T-helper 1 cell (primary cell): ENCODE measurements around the gene HIBCH.
"Not testable (repeated sequence)": the region's sequence is repeated elsewhere in the genome, so short reads cannot be mapped to it uniquely, and the experiment has no call there.

Source experiments
- DNase-seq, 5 donors: peaks; one replicate each; pipeline ENCODE4 v3.0.0-alpha.2; 2012 to 2020
- total RNA-seq, 4 donors: gene quantifications; one replicate each; lab custom pipeline; 2026; lab: John Stamatoyannopoulos, UW

The HIBCH gene
- total RNA-seq: 8.3 to 17.7 (median 13.8) reads per million in 4 donors

- peak; percentile 73 to 90 (median 77) for DNase-seq
Observed at GRCh38 chr2:190319555-190320498, at the start of gene HIBCH. Gene HIBCH (minus strand): TSS chr2:190319826. CDS start chr2:190319750, 76 bp downstream.

GRCh38 chr2:190367091-190367490 lies 47.5 kb upstream of the HIBCH start:
- DNase-seq: no peak

GRCh38 chr2:190366248-190366753 lies 46.7 kb upstream of the HIBCH start:
- DNase-seq: no peak

GRCh38 chr2:190365499-190366204 lies 46.0 kb upstream of the HIBCH start:
- DNase-seq: no peak

GRCh38 chr2:190362894-190363293 lies 43.3 kb upstream of the HIBCH start:
- no peak for DNase-seq

- DNase-seq: no peak
Observed at GRCh38 chr2:190361572-190361971, 41.9 kb upstream of the HIBCH start.

- no peak for DNase-seq
Observed at GRCh38 chr2:190360965-190361364, 41.3 kb upstream of the HIBCH start.

- no peak for DNase-seq
Observed at GRCh38 chr2:190360561-190360960, 40.9 kb upstream of the HIBCH start.

- not testable (repeated sequence) for DNase-seq
Observed at GRCh38 chr2:190358655-190359448, 39.2 kb upstream of the HIBCH start.

- DNase-seq: no peak
Observed at GRCh38 chr2:190357600-190357999, 38.0 kb upstream of the HIBCH start.

GRCh38 chr2:190355968-190356644 lies 36.5 kb upstream of the HIBCH start:
- no peak for DNase-seq

GRCh38 chr2:190354003-190354690 lies 34.5 kb upstream of the HIBCH start:
- DNase-seq: no peak

- DNase-seq: no peak
Observed at GRCh38 chr2:190353537-190353899, 33.9 kb upstream of the HIBCH start.

- no peak for DNase-seq
Observed at GRCh38 chr2:190352668-190353536, 33.3 kb upstream of the HIBCH start.

GRCh38 chr2:190351955-190352354 lies 32.3 kb upstream of the HIBCH start:
- DNase-seq: no peak

GRCh38 chr2:190350371-190350770 lies 30.7 kb upstream of the HIBCH start:
- DNase-seq: no peak

GRCh38 chr2:190344276-190344827 lies 24.7 kb upstream of the HIBCH start:
- DNase-seq: peak in 1 of 5 donors; percentile 38

GRCh38 chr2:190343536-190344275 lies 24.1 kb upstream of the HIBCH start, which contains the start of gene INPP1:
Gene INPP1 (plus strand): TSS chr2:190343589. CDS start chr2:190360103, 16,514 bp downstream.
- DNase-seq: peak; percentile 10 to 51 (median 20)

GRCh38 chr2:190343089-190343535 lies 23.5 kb upstream of the HIBCH start:
- peak in 1 of 5 donors; percentile 34 for DNase-seq
